Endothelial cell (in vitro differentiated cells): ENCODE measurements around the gene KSR2. TPM values are rescaled to one million over a fixed set of nuclear protein-coding genes. Genes with fewer than 3 reads are reported as not detected.

ENCODE experiments used
- DNase-seq: peaks from one replicate; pipeline ENCODE4 v3.0.0; 2021; ENCODE audit warnings: low spot score
- H3K27ac Mint-ChIP-seq: one replicate; pipeline ENCODE4 v1.8.0; 2021; ENCODE audit warnings: mixed read lengths, inconsistent platforms; ENCODE audit not compliant: unreplicated experiment
- H3K27me3 Mint-ChIP-seq: one replicate; pipeline ENCODE4 v1.8.0; 2021; ENCODE audit warnings: mild to moderate bottlenecking, moderate library complexity, mixed read lengths, inconsistent platforms; ENCODE audit not compliant: unreplicated experiment
- H3K36me3 Mint-ChIP-seq: one replicate; pipeline ENCODE4 v1.8.0; 2021; ENCODE audit warnings: mild to moderate bottlenecking, low read depth, mixed read lengths, inconsistent platforms; ENCODE audit not compliant: unreplicated experiment
- H3K4me1 Mint-ChIP-seq: one replicate; pipeline ENCODE4 v1.8.0; 2021; ENCODE audit warnings: mild to moderate bottlenecking, mixed read lengths, inconsistent platforms; ENCODE audit not compliant: unreplicated experiment
- H3K4me3 Mint-ChIP-seq: one replicate; pipeline ENCODE4 v1.8.0; 2021; ENCODE audit warnings: mild to moderate bottlenecking, mixed read lengths, inconsistent platforms; ENCODE audit not compliant: unreplicated experiment
- H3K9me3 Mint-ChIP-seq: one replicate; pipeline ENCODE4 v1.8.0; 2021; ENCODE audit warnings: mixed read lengths, inconsistent platforms; ENCODE audit not compliant: unreplicated experiment
- total RNA-seq: library from RNA; stranded (reverse); fragmentation: NEBNext Ultra II Directional; extraction: Animal tissue kit (Norgen Biotek cat#: 25700); gene quantifications from one replicate; pipeline ENCODE4 v1.2.1, GENCODE V29; 2021; ENCODE audit not compliant: unreplicated experiment
- TF ChIP-seq, protein P1 (sequence below): fragments of 200-600 bp; sonication (generic); IDR thresholded peaks from one replicate; pipeline ENCODE4 v1.5.0; 2021; ENCODE audit warnings: antibody characterized with exemption; ENCODE audit not compliant: unreplicated experiment

The KSR2 gene
- total RNA-seq, 1 donor from 2014 or later: 0.05 TPM

DNA sequence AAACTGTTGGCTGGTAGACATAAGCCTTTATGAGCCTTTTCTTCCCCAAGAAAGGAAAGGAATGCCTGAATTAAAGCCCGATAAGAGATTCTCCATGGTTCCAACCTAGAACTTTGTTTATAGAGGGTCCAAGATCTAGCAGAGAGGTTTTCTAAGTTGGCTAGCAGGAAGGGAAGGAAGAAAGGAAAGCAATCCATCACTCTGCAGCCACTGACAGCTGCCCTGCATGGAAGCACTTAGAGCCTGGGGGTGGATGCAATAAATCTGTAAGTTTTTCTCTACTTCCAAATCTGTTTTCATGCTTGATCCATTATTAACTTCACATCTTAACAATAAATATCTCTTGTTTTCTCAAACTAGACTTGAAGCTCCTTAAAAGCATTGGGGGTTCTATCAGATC is 224.4 kb downstream of the KSR2 start:
- Mint-ChIP-seq H3K27ac (no peak overlapping the region), H3K4me1 (no peaks in the 10 kb centered on the region), H3K27me3 (peaks cover 3% of the 10 kb centered on the region), H3K4me3 (no peak overlapping the region), H3K36me3 (no peaks in the 10 kb centered on the region), H3K9me3 (no peaks in the 10 kb centered on the region)
- TF ChIP-seq, protein P1, sequence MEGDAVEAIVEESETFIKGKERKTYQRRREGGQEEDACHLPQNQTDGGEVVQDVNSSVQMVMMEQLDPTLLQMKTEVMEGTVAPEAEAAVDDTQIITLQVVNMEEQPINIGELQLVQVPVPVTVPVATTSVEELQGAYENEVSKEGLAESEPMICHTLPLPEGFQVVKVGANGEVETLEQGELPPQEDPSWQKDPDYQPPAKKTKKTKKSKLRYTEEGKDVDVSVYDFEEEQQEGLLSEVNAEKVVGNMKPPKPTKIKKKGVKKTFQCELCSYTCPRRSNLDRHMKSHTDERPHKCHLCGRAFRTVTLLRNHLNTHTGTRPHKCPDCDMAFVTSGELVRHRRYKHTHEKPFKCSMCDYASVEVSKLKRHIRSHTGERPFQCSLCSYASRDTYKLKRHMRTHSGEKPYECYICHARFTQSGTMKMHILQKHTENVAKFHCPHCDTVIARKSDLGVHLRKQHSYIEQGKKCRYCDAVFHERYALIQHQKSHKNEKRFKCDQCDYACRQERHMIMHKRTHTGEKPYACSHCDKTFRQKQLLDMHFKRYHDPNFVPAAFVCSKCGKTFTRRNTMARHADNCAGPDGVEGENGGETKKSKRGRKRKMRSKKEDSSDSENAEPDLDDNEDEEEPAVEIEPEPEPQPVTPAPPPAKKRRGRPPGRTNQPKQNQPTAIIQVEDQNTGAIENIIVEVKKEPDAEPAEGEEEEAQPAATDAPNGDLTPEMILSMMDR: no peak
- DNase-seq: no peak

- H3K9me3 Mint-ChIP-seq: no peaks in the 10 kb centered on the region
- H3K27ac Mint-ChIP-seq: no peak overlapping the region
- H3K36me3 Mint-ChIP-seq: no peaks in the 10 kb centered on the region
- no peak overlapping the region for H3K4me3 Mint-ChIP-seq
- H3K27me3 Mint-ChIP-seq: peaks cover 3% of the 10 kb centered on the region
- TF ChIP-seq, protein P1: no peak
- no peak for DNase-seq
- H3K4me1 Mint-ChIP-seq: no peaks in the 10 kb centered on the region
These were observed 225.0 kb downstream of the KSR2 start for GRCh38 chr12:117743761-117744160.

- no peak overlapping the region for H3K27ac Mint-ChIP-seq
- TF ChIP-seq, protein P1: no peak
- no peak for DNase-seq
- no peaks in the 10 kb centered on the region for H3K9me3 Mint-ChIP-seq
- H3K27me3 Mint-ChIP-seq: peaks cover 3% of the 10 kb centered on the region
- no peaks in the 10 kb centered on the region for H3K36me3 Mint-ChIP-seq
- H3K4me1 Mint-ChIP-seq: no peaks in the 10 kb centered on the region
- no peak overlapping the region for H3K4me3 Mint-ChIP-seq
These were observed 226.1 kb downstream of the KSR2 start for GRCh38 chr12:117742721-117743120.

- TF ChIP-seq, protein P1: no peak
- DNase-seq: no peak
- Mint-ChIP-seq H3K4me3 (no peak overlapping the region), H3K4me1 (no peaks in the 10 kb centered on the region), H3K36me3 (no peaks in the 10 kb centered on the region), H3K27me3 (no peaks in the 10 kb centered on the region), H3K27ac (no peak overlapping the region), H3K9me3 (no peaks in the 10 kb centered on the region)
These were observed 230.6 kb downstream of the KSR2 start for GRCh38 chr12:117738233-117738632.

DNA sequence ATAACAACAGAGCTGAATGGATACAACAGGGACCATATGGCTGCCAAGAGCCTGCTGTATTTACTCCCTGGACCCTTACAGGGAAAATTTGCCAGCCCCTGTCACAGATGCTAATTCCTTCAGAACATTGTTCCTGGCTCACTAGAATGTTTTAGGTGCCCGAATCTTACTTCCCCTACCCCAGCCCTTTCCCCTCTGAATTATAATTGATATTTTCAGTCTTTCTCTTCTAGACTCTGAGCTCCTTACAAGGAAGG is 235.3 kb downstream of the KSR2 start:
- Mint-ChIP-seq H3K9me3 (no peaks in the 10 kb centered on the region), H3K27me3 (no peaks in the 10 kb centered on the region), H3K4me3 (no peak overlapping the region), H3K27ac (no peak overlapping the region), H3K36me3 (no peaks in the 10 kb centered on the region), H3K4me1 (no peaks in the 10 kb centered on the region)
- DNase-seq: no peak
- TF ChIP-seq, protein P1: no peak
